Testis (tissue), 2 donors: ENCODE measurements around the gene CECR2.

ENCODE experiments used
- POLR2A ChIP-seq: fragments of 450-650 bp; IDR thresholded peaks from one replicate; pipeline ENCODE4 v1.6.1; 2017; ENCODE audit warnings: antibody characterized with exemption, mild to moderate bottlenecking, moderate library complexity
- TF ChIP-seq, protein P1 (sequence below), 3 experiments: fragments of 450-650 bp in 2 of 3; fragments of 200-600 bp in 1 of 3; sonication (generic) in 1 of 3; IDR thresholded peaks; one replicate each; pipeline ENCODE4 v1.5.1; 2016 to 2019; ENCODE audit warnings: antibody characterized with exemption in 3 of 3, mild to moderate bottlenecking in 2 of 3, moderate library complexity in 1 of 3

DNA sequence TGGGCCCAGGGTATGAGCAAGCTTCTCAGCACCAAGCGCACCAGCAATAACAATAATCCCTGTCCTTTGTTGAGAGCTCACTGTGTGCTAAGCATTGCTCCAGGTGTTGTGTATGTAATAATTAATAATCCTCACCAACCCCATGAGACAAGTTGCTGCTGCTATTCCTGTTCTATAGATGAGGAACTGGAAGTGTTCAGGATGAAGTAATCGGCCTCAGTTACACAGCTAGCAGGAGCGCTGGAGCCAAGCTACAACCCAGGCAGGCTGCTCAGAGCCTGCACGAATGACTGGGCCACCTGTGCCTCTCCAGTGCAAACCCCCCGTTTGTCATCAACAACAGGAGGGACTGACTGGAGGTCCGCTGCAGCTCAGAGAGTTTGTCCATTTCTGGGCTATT lies 35.2 kb upstream of the CECR2 start:
- TF ChIP-seq, protein P1, sequence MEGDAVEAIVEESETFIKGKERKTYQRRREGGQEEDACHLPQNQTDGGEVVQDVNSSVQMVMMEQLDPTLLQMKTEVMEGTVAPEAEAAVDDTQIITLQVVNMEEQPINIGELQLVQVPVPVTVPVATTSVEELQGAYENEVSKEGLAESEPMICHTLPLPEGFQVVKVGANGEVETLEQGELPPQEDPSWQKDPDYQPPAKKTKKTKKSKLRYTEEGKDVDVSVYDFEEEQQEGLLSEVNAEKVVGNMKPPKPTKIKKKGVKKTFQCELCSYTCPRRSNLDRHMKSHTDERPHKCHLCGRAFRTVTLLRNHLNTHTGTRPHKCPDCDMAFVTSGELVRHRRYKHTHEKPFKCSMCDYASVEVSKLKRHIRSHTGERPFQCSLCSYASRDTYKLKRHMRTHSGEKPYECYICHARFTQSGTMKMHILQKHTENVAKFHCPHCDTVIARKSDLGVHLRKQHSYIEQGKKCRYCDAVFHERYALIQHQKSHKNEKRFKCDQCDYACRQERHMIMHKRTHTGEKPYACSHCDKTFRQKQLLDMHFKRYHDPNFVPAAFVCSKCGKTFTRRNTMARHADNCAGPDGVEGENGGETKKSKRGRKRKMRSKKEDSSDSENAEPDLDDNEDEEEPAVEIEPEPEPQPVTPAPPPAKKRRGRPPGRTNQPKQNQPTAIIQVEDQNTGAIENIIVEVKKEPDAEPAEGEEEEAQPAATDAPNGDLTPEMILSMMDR (IDR thresholded peaks at IDR 0.05), result no peak
- no peak for TF ChIP-seq POLR2A
